Cardiac fibroblast (primary cell): ENCODE data around the gene CRABP2.

Experiments
- DNase-seq, 2 donors: peaks; one replicate each; pipeline versions ENCODE4 v3.0.0 to v3.0.0-alpha.2; 2010; ENCODE audit warnings: low read depth in 2 of 2
- H3K4me3 ChIP-seq, 2 donors: replicated peaks in 1 of 2; 1 replicate in 1 of 2; 2 replicates in 1 of 2; pipeline ENCODE4 v1.5.1; 2011; ENCODE audit warnings: low read depth in 2 of 2, low read length in 2 of 2, mild to moderate bottlenecking in 2 of 2, moderate library complexity in 1 of 2
- CTCF ChIP-seq: IDR thresholded peaks from one replicate; pipeline ENCODE4 v1.5.1; 2011; ENCODE audit warnings: low read depth, mild to moderate bottlenecking, low read length, inconsistent platforms

CRABP2 gene

GRCh38 chr1:156705321-156705917 lies at the start of gene CRABP2:
Gene CRABP2 (minus strand): TSS chr1:156705583. CDS start chr1:156705446, 137 bp downstream.
- DNase-seq, result no peak
- peak within 1 kb of the TSS; percentile 36 to 42 for H3K4me3 ChIP-seq
- no peak for TF ChIP-seq CTCF

- TF ChIP-seq CTCF, result no peak
These were observed 48.8 kb upstream of the CRABP2 start for GRCh38 chr1:156754219-156754618.

GRCh38 chr1:156752843-156753482 lies 47.6 kb upstream of the CRABP2 start:
- TF ChIP-seq CTCF, result no peak
- peak in 1 of 2 donors; percentile 52 for DNase-seq
- peak overlapping the region; percentile 3 to 94 for H3K4me3 ChIP-seq

More at GRCh38 chr1:156754219-156754618, 48.8 kb upstream of the CRABP2 start:
- H3K4me3 ChIP-seq, result no peak overlapping the region
- no peak for DNase-seq

GRCh38 chr1:156751757-156752481 lies 46.5 kb upstream of the CRABP2 start:
- no peak for TF ChIP-seq CTCF
- H3K4me3 ChIP-seq, result peak overlapping the region; percentile 94
- peak; percentile 95 to 98 for DNase-seq

- H3K4me3 ChIP-seq, result peak within 1 kb of the TSS; percentile 94
These were observed 46.0 kb upstream of the CRABP2 start, which contains the start of gene HDGF for GRCh38 chr1:156751451-156751756. Gene HDGF (minus strand): TSS chr1:156751675. CDS start chr1:156751429, 246 bp downstream.

More at GRCh38 chr1:156751451-156751756, 46.0 kb upstream of the CRABP2 start, which contains the start of gene HDGF:
- no peak for TF ChIP-seq CTCF
- no peak for DNase-seq
